Left ventricle myocardium superior (tissue), 1 donor: ENCODE measurements around the gene IFT27. TPM values are rescaled to one million over a fixed set of nuclear protein-coding genes. Genes with fewer than 3 reads are reported as not detected.
A peak's percentile ranks its signal among the peaks of the same experiment; 100 is the strongest.

ENCODE experiments used
- ATAC-seq: fragments of 200-7000 bp; cut with Tn5 transposase; one replicate; pipeline ENCODE4 v1.9.1; 2020; ENCODE audit warnings: mild to moderate bottlenecking, moderate library complexity
- DNase-seq: peaks from one replicate; pipeline ENCODE4 v3.0.0-alpha.2; 2020
- intact Hi-C: fragments of 100-400 bp; cut with micrococcal nuclease; formaldehyde crosslinking; loops from one replicate; pipeline ENCODE4 v1.11.0; 2022
- total RNA-seq: library from RNA; stranded (reverse); fragmentation: NEBNext Ultra II Directional; extraction: Animal tissue kit (Norgen Biotek cat#: 25700); gene quantifications from one replicate; pipeline ENCODE4 v1.2.1, GENCODE V29; 2021
- donor health status: DM: no; HTN: yes; CAD: no; lungs with severe emphysema.

The IFT27 gene
- total RNA-seq, 1 donor from 2014 or later: 29.3 TPM

- intact Hi-C loops: no loop called here
- ATAC-seq (no peak), DNase-seq (no peak)
Measured at GRCh38 chr22:36753120-36753802, 22.7 kb downstream of the IFT27 start.

GRCh38 chr22:36746375-36746970 is 29.4 kb downstream of the IFT27 start:
- no peak for DNase-seq
- intact Hi-C loops: no loop called here
- ATAC-seq: no peak

- no peak for ATAC-seq
- DNase-seq: no peak
- intact Hi-C loops: no loop called here
Measured at GRCh38 chr22:36745301-36745995, 30.5 kb downstream of the IFT27 start.

GRCh38 chr22:36744791-36745190 is 31.1 kb downstream of the IFT27 start:
- no peak for DNase-seq
- no peak for ATAC-seq
- intact Hi-C loops: no loop called here

- ATAC-seq: no peak
- no peak for DNase-seq
- intact Hi-C loops: no loop called here
Measured at GRCh38 chr22:36744413-36744765, 31.5 kb downstream of the IFT27 start.

- intact Hi-C loops: no loop called here
- no peak for DNase-seq
- no peak for ATAC-seq
Measured at GRCh38 chr22:36743591-36744412, 32.1 kb downstream of the IFT27 start.

DNA sequence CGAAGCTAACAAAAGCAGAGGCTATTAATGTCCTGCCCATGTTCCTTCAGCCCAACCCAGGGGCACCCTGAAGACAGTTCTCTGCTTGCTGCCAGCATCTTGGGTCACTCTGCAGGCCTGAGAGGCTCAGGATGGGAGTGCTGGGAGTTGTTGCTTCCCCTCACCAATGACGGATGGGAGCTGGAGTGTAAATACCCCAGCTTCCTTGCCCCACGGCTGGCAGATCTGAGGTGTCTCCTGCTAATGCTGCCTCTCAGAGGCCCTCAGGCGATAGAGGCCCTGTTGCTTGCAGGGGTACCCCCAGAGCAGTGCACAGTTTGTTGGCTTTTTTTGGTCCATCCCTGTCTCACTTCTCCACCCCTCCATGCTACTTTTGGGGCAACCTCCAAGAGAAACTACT is 32.9 kb downstream of the IFT27 start:
- no peak for ATAC-seq

GRCh38 chr22:36741968-36742367 is 34.0 kb downstream of the IFT27 start:
- DNase-seq: no peak
- intact Hi-C loops: no loop called here
- ATAC-seq: no peak

More for the DNA sequence above, 32.9 kb downstream of the IFT27 start:
- DNase-seq: no peak
- intact Hi-C loops: no loop called here

- no peak for ATAC-seq
- intact Hi-C loops: no loop called here
- no peak for DNase-seq
Measured at GRCh38 chr22:36741204-36741793, 34.6 kb downstream of the IFT27 start.

GRCh38 chr22:36740716-36741115 is 35.2 kb downstream of the IFT27 start:
- no peak for ATAC-seq
- intact Hi-C loops: no loop called here

GRCh38 chr22:36739185-36739584 is 36.7 kb downstream of the IFT27 start:
- no peak for ATAC-seq
- intact Hi-C loops: no loop called here
- DNase-seq: no peak

More at GRCh38 chr22:36740716-36741115, 35.2 kb downstream of the IFT27 start:
- no peak for DNase-seq

- intact Hi-C loops: no loop called here
- DNase-seq: no peak
- ATAC-seq: no peak
Measured at GRCh38 chr22:36738416-36739020, 37.4 kb downstream of the IFT27 start.

DNA sequence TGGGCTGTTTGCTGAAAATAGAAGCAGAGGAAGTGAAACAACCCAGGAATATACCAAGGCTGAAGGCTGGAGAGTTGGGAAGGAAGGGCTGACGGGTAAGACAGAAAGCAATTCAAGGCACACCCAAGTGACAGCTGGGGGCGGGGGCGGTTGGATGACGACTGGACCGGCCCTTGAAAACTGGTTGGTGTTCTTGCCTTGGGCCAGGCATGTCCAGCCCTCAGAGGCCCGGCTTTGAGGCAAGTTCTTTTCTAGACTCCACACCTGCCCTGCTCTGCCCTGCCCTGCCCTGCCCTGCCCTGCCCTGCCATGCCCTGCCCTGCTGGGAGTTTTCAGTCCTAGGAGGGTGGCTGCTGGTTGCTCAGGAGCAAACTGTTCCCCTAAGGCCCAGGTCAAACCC is 38.1 kb downstream of the IFT27 start:
- ATAC-seq (peak; percentile 61), DNase-seq (peak; percentile 62)
- intact Hi-C loops: no loop called here

- ATAC-seq (no peak), DNase-seq (no peak)
Measured at GRCh38 chr22:36736701-36737320, 39.1 kb downstream of the IFT27 start.

DNA sequence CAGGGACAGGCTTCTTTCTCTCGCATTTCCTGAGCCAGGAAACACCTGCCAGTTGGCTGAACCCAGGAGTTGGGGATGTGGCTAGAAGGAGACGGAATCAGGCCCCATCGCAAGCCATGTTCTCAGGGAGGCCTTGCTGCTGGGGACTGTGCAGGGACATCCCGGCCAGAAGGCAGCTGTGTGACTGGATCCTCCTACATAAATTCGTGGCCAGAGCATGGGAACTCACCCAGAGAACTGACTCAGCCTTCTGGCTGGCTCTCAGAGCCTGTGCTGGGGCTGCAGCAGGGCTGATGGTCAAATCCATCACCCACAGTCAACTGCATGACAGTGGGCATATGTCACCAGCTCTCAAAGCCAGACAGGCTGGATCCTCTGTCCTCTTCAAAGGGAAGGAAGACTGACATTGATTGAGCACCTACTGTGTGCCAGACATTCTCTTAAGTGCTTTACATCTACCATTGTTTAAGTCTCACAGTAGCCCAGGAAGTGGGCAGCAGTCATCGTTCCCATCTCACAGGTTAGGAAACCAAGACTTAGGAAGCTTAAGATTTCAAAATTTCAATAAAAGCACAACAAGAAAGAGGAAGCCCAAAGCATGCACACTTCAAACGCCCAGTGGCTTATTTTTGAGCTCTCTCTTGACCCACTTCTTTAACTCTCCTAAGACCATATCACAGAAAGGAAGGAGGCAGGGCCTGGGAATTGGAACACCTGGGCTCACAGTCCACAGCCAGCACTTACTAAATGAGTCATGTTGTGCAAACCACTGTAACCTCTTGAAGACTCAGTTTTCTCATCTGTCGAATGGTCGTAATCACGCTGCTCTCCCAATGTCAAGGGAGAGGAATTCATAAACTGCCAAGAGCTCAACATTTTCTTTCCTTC is 41.5 kb downstream of the IFT27 start:
- DNase-seq: no peak
- ATAC-seq: peak; percentile 48
- intact Hi-C loops: no loop called here

More at GRCh38 chr22:36736701-36737320, 39.1 kb downstream of the IFT27 start:
- intact Hi-C loops: no loop called here

- intact Hi-C loops: no loop called here
- ATAC-seq (no peak), DNase-seq (no peak)
Measured at GRCh38 chr22:36733271-36733670, 42.6 kb downstream of the IFT27 start.

- intact Hi-C loops: no loop called here
- ATAC-seq (no peak), DNase-seq (no peak)
Measured at GRCh38 chr22:36732609-36733008, 43.3 kb downstream of the IFT27 start.

DNA sequence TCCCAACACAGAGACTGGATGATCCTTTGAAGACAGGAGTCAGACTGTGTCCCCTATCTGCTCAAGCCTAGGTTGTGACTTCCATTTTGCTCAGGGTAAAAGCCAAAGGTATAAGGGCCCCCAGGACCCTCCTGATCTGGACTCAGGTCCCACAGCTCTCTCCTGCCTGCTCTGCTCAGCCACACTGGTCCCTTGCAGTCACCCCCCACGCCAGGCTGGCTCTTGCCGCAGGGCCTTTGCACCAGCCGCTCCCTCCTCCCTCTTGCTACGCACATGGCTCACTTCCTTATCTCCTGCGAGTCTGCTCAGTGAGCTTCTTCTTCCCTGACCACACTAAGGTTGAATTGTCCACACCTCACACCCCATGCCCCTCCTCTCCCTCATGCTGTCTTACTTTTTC is 44.0 kb downstream of the IFT27 start:
- intact Hi-C loops: no loop called here
- DNase-seq: no peak
- ATAC-seq: no peak
